Uterus (tissue), 4 donors: Measurements from ENCODE around the gene MAP4. TPM values are rescaled to one million over a fixed set of nuclear protein-coding genes. Genes with fewer than 3 reads are reported as not detected.

ENCODE experiments used
- DNase-seq, 2 donors: peaks; one replicate each; pipeline ENCODE4 v3.0.0-alpha.2; 2019 to 2020
- H3K27ac ChIP-seq, 2 donors: fragments of 200-600 bp; sonication (generic); 1 replicate in 1 of 2; 2 replicates in 1 of 2; pipeline ENCODE4 v1.5.1; 2016 to 2018
- H3K27me3 ChIP-seq, 2 donors: fragments of 200-600 bp; sonication (generic); one replicate each; pipeline ENCODE4 v1.5.1; 2018 to 2019; ENCODE audit warnings: control low read depth in 1 of 2
- H3K36me3 ChIP-seq, 2 donors: fragments of 200-600 bp; sonication (generic); one replicate each; pipeline ENCODE4 v1.5.1; 2019; ENCODE audit warnings: control low read depth in 1 of 2
- H3K4me1 ChIP-seq, 2 donors: fragments of 200-600 bp; sonication (generic); one replicate each; pipeline ENCODE4 v1.5.1; 2018 to 2019; ENCODE audit warnings: control low read depth in 1 of 2
- H3K4me3 ChIP-seq, 2 donors: fragments of 200-600 bp; sonication (generic); 1 replicate in 1 of 2; 2 replicates in 1 of 2; pipeline ENCODE4 v1.5.1; 2018 to 2019; ENCODE audit warnings: mild to moderate bottlenecking in 1 of 2
- H3K9me3 ChIP-seq, 2 donors: fragments of 200-600 bp; sonication (generic); one replicate each; pipeline ENCODE4 v1.5.1; 2019; ENCODE audit warnings: control low read depth in 1 of 2
- POLR2A ChIP-seq, 2 donors: fragments of 450-650 bp; IDR thresholded peaks; one replicate each; pipeline ENCODE4 v1.6.1; 2016; ENCODE audit warnings: antibody characterized with exemption in 2 of 2, mild to moderate bottlenecking in 1 of 2, moderate library complexity in 1 of 2
- intact Hi-C: fragments of 100-400 bp; cut with DNase I; formaldehyde crosslinking; loops from one replicate; pipeline ENCODE4 v1.15.1; 2023; ENCODE audit warnings: low total_unique reads
- total RNA-seq, 4 donors: library from RNA; depleted of rRNA in 3 of 4; stranded (reverse); fragments of >200 nt in 3 of 4; gene quantifications; one replicate each; pipeline versions ENCODE4 v1.1.0 to v1.2.4, GENCODE V29; 2014 to 2023
- TF ChIP-seq, protein P1 (sequence below), 4 experiments: fragments of 200-600 bp in 2 of 4; fragments of 450-650 bp in 2 of 4; sonication (generic) in 2 of 4; IDR thresholded peaks; one replicate each; pipeline ENCODE4 v1.5.1; 2016 to 2019; ENCODE audit warnings: antibody characterized with exemption in 4 of 4, mild to moderate bottlenecking in 2 of 4, moderate library complexity in 1 of 4
- donor health status: DM: yes; HTN: yes; CAD: no.

Gene MAP4
- total RNA-seq, 4 donors from 2014 or later: 51.5 to 264 (median 79.7) TPM

DNA sequence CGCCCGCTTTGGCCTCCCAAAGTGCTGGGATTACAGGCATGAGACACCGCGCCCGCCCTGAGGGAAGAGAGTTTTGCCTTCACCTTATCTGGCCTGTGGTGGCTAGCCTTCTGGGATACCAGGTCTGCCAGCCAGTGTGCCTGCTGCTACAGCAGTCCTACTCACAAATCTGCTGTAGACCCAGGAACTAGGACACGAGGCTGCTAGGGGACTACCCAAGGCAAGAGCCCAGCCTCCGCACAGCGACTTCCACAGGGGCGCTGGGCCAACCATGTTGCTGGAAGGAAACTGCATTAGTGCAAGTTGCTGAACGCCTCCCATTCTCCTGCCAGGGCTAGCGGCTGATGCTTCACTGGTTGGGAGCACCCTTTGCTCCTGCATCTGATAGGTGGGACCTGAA, 159.5 kb downstream of the MAP4 start:
- Histone ChIP-seq H3K4me1 (no peaks in the 10 kb centered on the region), H3K9me3 (no peaks in the 10 kb centered on the region), H3K27ac (no peak overlapping the region), H3K4me3 (no peak overlapping the region), H3K27me3 (no peaks in the 10 kb centered on the region), H3K36me3 (no peaks in the 10 kb centered on the region)
- no peak for DNase-seq
- no peak for TF ChIP-seq POLR2A (IDR thresholded peaks at IDR 0.05)
- TF ChIP-seq, protein P1, sequence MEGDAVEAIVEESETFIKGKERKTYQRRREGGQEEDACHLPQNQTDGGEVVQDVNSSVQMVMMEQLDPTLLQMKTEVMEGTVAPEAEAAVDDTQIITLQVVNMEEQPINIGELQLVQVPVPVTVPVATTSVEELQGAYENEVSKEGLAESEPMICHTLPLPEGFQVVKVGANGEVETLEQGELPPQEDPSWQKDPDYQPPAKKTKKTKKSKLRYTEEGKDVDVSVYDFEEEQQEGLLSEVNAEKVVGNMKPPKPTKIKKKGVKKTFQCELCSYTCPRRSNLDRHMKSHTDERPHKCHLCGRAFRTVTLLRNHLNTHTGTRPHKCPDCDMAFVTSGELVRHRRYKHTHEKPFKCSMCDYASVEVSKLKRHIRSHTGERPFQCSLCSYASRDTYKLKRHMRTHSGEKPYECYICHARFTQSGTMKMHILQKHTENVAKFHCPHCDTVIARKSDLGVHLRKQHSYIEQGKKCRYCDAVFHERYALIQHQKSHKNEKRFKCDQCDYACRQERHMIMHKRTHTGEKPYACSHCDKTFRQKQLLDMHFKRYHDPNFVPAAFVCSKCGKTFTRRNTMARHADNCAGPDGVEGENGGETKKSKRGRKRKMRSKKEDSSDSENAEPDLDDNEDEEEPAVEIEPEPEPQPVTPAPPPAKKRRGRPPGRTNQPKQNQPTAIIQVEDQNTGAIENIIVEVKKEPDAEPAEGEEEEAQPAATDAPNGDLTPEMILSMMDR (IDR thresholded peaks at IDR 0.05): no peak
- intact Hi-C loops: no loop called here

DNA sequence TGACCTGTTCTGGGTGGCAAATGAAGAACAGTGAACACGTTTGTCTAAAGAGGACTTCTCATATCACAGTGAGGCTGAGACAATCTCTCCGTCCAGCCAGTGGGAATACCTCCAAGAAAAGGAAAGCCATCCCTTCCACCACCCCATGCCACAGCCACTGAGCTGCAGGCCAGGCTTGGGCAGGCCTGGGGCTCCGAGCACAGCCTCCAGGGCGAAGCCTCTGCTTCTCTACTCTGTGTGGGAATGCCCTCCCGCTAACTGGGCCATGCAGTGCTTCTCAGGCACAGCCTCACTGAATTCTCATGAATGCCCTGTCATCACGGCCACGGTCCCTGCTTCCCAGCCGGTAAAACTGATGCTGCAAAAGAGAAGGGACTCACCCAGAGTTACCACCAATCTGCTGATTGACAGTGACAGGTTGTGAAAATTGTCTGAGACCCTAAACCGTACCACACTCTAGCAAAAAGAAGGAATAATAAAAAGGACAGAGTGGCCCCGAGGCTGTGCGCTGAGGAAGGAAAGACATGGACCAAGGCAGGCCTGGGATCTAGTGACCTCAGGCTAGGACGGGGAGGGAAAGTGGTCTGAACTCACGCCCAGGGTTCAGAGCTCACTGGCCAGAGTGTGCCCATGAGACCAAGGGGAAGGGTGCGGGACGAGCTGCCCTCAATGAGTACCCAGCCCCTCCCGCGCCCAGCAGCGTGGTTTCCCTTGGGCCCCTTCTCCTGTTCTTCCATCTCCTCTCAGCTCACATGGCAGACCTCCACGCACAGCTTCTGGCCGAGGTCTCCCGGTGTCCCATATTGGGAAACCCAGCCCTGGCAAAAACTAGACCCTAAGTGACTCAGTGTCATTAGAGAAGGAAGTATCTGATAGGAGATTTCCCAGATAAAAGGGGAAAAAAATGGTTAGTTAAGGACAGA, 160.5 kb downstream of the MAP4 start:
- Histone ChIP-seq H3K27ac (no peak overlapping the region), H3K36me3 (no peaks in the 10 kb centered on the region), H3K9me3 (no peaks in the 10 kb centered on the region), H3K27me3 (no peaks in the 10 kb centered on the region), H3K4me1 (no peaks in the 10 kb centered on the region), H3K4me3 (no peak overlapping the region)
- TF ChIP-seq, protein P1 (IDR thresholded peaks at IDR 0.05): no peak
- TF ChIP-seq POLR2A (IDR thresholded peaks at IDR 0.05): no peak
- DNase-seq: no peak
- intact Hi-C loops: no loop called here

DNA sequence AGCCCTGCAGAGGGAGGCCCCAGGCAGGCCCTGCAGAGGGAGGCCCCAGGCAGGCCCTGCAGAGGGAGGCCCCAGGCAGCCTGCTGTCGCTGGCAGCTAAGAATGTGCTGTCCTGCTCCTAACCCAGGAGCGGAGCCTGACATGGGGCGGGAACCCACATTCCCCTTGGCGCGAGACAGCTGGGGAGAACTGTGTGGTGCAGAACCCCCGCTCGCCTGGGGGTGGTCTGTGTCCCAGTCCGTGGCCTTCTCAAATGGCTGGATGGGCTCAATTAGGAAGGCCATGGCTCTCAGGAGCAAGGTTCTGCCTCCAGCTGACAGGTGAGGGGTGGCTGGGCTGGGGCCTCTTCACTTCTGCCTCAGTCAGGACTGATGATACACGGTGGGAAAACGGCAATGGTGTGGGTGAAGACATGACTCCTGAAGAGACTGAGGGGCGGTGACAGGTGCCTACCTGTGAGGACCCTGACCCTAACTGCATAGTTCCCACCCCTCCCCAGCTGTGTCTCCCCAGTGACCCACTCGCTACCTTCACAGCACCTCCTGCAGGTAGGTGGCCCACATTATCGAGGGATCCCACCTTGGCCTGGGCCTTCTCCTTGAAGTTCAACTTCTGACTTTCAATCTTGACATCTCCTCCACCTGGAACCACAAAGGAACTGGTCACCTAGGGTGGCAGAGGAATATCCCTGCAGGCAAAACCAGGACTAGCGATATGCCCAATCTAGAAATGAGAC, 161.3 kb downstream of the MAP4 start:
- intact Hi-C loops: no loop called here
- Histone ChIP-seq H3K4me3 (no peak overlapping the region), H3K27me3 (no peaks in the 10 kb centered on the region), H3K36me3 (no peaks in the 10 kb centered on the region), H3K4me1 (no peaks in the 10 kb centered on the region), H3K9me3 (no peaks in the 10 kb centered on the region), H3K27ac (no peak overlapping the region)
- no peak for TF ChIP-seq POLR2A (IDR thresholded peaks at IDR 0.05)
- TF ChIP-seq, protein P1 (IDR thresholded peaks at IDR 0.05): no peak
- DNase-seq: no peak

- no peak for DNase-seq
- no peak overlapping the region for H3K27ac ChIP-seq
- no peaks in the 10 kb centered on the region for H3K4me1 ChIP-seq
- TF ChIP-seq, protein P1 (IDR thresholded peaks at IDR 0.05): no peak
- no peak for TF ChIP-seq POLR2A (IDR thresholded peaks at IDR 0.05)
- H3K36me3 ChIP-seq: no peaks in the 10 kb centered on the region
- H3K4me3 ChIP-seq: no peak overlapping the region
- H3K27me3 ChIP-seq: no peaks in the 10 kb centered on the region
- intact Hi-C loops: no loop called here
- H3K9me3 ChIP-seq: no peaks in the 10 kb centered on the region
Observed at GRCh38 chr3:47854267-47854666, 161.9 kb downstream of the MAP4 start.
